Heart left ventricle (tissue), 13 donors: ENCODE data around the gene DESI1.

Experiments used
- POLR2A ChIP-seq, 2 donors: fragments of 450-650 bp; IDR thresholded peaks; one replicate each; pipeline ENCODE4 v1.6.1; 2017; ENCODE audit warnings: antibody characterized with exemption in 2 of 2, mild to moderate bottlenecking in 2 of 2, moderate library complexity in 2 of 2
- TF ChIP-seq, protein P1 (sequence below), 12 donors: fragments of 200-600 bp; sonication (generic) in 4 of 12; IDR thresholded peaks; one replicate each; pipeline versions ENCODE4 v1.5.0 to v1.8.0; 2018 to 2022; ENCODE audit warnings: antibody characterized with exemption in 12 of 12, mild to moderate bottlenecking in 5 of 12
- donor health status: ischemic (EF 13 %, LVEDD 7.1; RV severe dilation, severe dysfunction).
- donor health status: DM: no; HTN: yes; CAD: no.
- donor health status: DM: no; HTN: no; CAD: no.
- donor health status: ischemic (EF 25% LVEDD 6.9; RV normal size, moderate dysfunction).
- donor health status: ischemic (EF 25% LVEDD 5.7; RV mildly dilated, moderate dysfunction).
- donor health status: ischemic (EF 35%, LVEDD 5.7; RV mildly dilated, moderate dysfunction).
- donor health status: nonischemic (EF 11% LVEDD 7.7; RV severe dilation, severe dysfunction).
- donor health status: DM: yes; HTN: yes; CAD: no.
- donor health status: PGD.
- donor health status: ischemic (EF 29% LVEDD 5.4; RV normal size, mild dysfunction).
- donor health status: nonischemic (EF 23%, LVEDD 6.1; RV moderate dilation, normal function).

- TF ChIP-seq, protein P1, sequence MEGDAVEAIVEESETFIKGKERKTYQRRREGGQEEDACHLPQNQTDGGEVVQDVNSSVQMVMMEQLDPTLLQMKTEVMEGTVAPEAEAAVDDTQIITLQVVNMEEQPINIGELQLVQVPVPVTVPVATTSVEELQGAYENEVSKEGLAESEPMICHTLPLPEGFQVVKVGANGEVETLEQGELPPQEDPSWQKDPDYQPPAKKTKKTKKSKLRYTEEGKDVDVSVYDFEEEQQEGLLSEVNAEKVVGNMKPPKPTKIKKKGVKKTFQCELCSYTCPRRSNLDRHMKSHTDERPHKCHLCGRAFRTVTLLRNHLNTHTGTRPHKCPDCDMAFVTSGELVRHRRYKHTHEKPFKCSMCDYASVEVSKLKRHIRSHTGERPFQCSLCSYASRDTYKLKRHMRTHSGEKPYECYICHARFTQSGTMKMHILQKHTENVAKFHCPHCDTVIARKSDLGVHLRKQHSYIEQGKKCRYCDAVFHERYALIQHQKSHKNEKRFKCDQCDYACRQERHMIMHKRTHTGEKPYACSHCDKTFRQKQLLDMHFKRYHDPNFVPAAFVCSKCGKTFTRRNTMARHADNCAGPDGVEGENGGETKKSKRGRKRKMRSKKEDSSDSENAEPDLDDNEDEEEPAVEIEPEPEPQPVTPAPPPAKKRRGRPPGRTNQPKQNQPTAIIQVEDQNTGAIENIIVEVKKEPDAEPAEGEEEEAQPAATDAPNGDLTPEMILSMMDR (IDR thresholded peaks at IDR 0.05), result no peak
- no peak for TF ChIP-seq POLR2A (IDR thresholded peaks at IDR 0.05)
Observed at GRCh38 chr22:41595703-41596102, 25.1 kb downstream of the DESI1 start.
